Measurements from ENCODE around the gene TXNRD2.

TXNRD2 gene

DNA sequence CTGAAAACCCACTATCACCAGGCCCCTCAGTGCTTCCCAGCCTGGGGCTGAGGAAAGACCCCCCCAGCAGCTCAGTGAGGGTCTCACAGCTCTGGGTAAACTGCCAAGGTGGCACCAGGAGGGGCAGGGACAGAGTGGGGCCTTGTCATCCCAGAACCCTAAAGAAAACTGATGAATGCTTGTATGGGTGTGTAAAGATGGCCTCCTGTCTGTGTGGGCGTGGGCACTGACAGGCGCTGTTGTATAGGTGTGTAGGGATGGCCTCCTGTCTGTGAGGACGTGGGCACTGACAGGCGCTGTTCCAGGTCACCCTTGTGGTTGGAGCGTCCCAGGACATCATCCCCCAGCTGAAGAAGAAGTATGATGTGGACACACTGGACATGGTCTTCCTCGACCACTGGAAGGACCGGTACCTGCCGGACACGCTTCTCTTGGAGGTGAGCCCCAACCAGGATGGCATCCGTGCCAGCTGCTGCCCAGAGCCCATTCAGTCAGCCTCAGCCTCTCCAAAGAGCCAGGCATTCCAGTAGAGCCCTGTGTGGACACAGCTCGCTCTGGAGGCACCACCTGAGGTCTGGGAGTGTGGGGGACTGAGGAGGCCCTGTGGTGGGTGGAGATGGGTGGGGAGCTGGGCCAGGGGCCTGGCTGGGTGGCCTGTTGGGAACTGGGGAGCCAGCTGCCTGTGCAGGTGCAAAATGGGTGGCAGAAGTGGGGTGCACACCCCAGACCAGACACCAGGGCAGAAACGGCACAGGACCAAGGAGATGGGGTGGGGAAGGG lies 22.4 kb upstream of the TXNRD2 start:
- TF ChIP-seq, protein P1, sequence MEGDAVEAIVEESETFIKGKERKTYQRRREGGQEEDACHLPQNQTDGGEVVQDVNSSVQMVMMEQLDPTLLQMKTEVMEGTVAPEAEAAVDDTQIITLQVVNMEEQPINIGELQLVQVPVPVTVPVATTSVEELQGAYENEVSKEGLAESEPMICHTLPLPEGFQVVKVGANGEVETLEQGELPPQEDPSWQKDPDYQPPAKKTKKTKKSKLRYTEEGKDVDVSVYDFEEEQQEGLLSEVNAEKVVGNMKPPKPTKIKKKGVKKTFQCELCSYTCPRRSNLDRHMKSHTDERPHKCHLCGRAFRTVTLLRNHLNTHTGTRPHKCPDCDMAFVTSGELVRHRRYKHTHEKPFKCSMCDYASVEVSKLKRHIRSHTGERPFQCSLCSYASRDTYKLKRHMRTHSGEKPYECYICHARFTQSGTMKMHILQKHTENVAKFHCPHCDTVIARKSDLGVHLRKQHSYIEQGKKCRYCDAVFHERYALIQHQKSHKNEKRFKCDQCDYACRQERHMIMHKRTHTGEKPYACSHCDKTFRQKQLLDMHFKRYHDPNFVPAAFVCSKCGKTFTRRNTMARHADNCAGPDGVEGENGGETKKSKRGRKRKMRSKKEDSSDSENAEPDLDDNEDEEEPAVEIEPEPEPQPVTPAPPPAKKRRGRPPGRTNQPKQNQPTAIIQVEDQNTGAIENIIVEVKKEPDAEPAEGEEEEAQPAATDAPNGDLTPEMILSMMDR (IDR thresholded peaks at IDR 0.05; ENCODE audit: borderline replicate concordance, insufficient read depth, low read depth, low read length), result no peak
- no peak overlapping the region for H3K4me3 ChIP-seq (ENCODE audit: low read depth, low read length)

DNA sequence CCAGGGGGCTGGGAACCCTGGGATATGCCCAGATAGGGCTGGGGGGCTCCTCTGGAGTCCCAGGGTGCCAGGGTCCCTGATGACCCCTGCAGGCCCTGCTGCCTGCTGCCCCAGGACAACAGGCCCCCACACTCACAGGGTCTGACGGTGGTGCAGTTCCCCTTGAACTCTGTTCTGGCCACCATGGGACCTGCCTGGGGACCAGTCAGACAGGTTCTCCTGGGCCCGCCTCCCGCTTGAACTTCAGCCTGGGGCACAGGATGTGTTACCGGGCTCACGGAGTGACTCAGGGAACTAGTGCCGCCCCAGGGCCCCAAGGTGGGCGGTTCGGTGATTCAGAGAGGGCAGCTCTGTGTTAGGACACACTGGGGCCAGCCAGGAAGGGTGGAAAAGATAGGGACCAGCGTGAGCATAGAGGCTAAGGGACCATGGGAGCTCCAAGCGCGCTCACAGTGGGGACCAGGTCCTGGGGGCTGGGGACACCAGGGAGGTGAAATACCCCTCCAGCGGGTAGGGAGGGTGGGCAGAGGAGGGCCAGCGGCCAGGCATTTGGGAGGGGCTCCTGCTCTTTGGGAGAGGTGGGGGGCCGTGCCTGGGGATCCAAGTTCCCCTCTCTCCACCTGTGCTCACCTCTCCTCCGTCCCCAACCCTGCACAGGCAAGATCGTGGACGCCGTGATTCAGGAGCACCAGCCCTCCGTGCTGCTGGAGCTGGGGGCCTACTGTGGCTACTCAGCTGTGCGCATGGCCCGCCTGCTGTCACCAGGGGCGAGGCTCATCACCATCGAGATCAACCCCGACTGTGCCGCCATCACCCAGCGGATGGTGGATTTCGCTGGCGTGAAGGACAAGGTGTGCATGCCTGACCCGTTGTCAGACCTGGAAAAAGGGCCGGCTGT lies 21.5 kb upstream of the TXNRD2 start:
- H3K4me3 ChIP-seq (ENCODE audit: low read depth, low read length), result no peak overlapping the region

DNA sequence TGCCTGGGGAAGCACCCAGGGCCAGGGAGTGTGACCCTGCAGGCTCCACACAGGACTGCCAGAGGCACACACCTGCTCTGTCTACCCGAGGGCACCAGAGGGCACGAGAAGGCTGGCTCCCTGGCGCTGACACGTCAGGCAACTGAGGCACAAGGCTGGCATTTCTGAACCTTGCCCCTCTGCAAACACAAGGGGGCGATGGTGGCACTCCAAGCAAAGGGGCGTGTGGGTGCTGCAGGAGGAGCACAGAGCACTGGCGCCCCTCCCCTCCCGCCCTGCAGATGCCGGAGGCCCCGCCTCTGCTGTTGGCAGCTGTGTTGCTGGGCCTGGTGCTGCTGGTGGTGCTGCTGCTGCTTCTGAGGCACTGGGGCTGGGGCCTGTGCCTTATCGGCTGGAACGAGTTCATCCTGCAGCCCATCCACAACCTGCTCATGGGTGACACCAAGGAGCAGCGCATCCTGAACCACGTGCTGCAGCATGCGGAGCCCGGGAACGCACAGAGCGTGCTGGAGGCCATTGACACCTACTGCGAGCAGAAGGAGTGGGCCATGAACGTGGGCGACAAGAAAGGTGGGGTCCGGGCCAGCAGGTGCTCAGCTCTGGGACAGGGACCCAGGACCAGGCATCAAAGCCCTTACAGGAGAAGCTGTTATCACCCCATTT lies 20.8 kb upstream of the TXNRD2 start:
- no peak overlapping the region for H3K4me3 ChIP-seq (ENCODE audit: low read depth, low read length)
- TF ChIP-seq, protein P1 (IDR thresholded peaks at IDR 0.05; ENCODE audit: borderline replicate concordance, insufficient read depth, low read depth, low read length), result peak; percentile 65

More for the DNA sequence above, 21.5 kb upstream of the TXNRD2 start:
- TF ChIP-seq, protein P1 (IDR thresholded peaks at IDR 0.05; ENCODE audit: borderline replicate concordance, insufficient read depth, low read depth, low read length), result no peak

DNA sequence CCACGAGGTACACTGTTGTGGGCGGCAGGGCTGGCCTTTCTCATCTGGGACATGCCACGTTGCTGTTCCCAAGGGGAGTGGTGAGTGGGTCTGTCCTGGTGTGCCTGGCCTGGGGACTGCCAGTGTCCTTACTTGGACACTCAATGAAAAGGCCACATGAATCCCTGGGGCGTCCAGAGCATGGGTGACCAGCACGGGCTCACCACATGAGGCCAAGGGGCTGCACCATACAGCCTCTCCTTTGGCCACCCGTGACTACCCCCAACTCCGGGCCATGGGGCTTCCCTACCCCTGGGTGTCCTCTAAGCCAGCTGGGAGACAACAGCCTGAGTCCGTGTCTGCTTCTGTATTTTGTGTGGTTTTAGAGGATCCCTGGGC lies 20.2 kb upstream of the TXNRD2 start:
- no peak overlapping the region for H3K4me3 ChIP-seq (ENCODE audit: low read depth, low read length)
- TF ChIP-seq, protein P1 (IDR thresholded peaks at IDR 0.05; ENCODE audit: borderline replicate concordance, insufficient read depth, low read depth, low read length), result no peak

DNA sequence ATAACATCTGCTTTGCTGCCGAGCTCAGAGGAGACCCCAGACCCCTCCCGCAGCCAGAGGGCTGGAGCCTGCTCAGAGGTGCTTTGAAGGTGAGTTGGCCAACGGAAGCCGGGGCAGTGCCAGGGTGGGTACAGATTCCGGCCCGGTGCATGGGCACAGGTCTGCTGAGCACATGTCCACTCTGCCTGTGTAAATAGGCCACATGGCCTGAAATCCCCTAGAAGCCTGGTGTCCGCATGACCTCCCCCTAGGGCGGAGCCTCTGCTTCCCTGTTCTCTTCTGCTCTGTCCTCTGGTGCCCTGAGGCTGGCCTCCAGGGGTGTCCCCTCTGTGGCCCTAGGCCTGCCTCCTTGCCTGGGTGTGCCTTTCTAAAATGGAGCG lies 19.6 kb upstream of the TXNRD2 start:
- H3K4me3 ChIP-seq (ENCODE audit: low read depth, low read length), result no peak overlapping the region
- TF ChIP-seq, protein P1 (IDR thresholded peaks at IDR 0.05; ENCODE audit: borderline replicate concordance, insufficient read depth, low read depth, low read length), result no peak

DNA sequence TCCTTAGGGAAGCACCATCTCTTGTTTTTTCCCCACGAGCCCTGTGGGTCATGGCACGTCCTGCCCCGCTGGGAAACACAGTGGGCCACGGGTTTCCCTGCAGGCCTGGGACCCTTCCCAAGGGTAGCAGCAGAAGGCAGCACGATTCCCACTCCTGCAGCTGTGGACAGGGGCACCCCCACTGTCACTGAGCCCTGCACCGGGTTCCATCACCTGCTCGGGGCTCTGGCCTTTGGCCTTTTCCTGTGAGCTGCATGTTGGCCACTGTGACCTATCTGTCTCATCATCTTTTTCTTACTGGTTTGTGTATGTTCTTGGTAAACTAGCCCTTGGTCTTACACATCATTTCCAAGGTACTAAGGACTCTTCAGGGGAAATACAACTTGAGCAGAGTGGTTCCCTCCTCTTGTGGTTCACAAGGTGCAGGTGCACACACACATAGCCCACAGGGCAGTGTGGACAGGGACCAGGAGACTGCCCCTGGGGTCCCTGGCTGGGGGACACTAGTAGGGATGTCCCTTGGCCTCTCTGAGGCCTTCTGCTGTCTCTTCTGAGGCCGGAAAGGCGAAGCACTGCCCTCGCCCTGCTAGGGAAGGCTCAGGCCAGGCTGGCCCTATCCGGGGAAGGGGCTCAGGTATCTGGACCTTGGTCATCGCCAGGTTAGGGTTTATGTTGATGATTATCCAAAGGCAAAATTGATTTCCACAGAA lies 19.0 kb upstream of the TXNRD2 start:
- TF ChIP-seq, protein P1 (IDR thresholded peaks at IDR 0.05; ENCODE audit: borderline replicate concordance, insufficient read depth, low read depth, low read length), result no peak
- H3K4me3 ChIP-seq (ENCODE audit: low read depth, low read length), result no peak overlapping the region
